GM19035 (cell line): Measurements from ENCODE around the gene F2RL2.

ENCODE experiments used
- ATAC-seq: cut with Tn5 transposase; IDR thresholded peaks from one replicate; pipeline ENCODE4 v1.9.1; 2021; ENCODE audit not compliant: unreplicated experiment

Gene F2RL2

GRCh38 chr5:76590027-76590426, 33.2 kb downstream of the F2RL2 start:
- peak; percentile 97 for ATAC-seq

GRCh38 chr5:76586531-76586930, 36.7 kb downstream of the F2RL2 start:
- ATAC-seq, result no peak

GRCh38 chr5:76585783-76586217, 37.4 kb downstream of the F2RL2 start:
- no peak for ATAC-seq

- ATAC-seq, result no peak
Measured at GRCh38 chr5:76583163-76584047, 39.8 kb downstream of the F2RL2 start.

DNA sequence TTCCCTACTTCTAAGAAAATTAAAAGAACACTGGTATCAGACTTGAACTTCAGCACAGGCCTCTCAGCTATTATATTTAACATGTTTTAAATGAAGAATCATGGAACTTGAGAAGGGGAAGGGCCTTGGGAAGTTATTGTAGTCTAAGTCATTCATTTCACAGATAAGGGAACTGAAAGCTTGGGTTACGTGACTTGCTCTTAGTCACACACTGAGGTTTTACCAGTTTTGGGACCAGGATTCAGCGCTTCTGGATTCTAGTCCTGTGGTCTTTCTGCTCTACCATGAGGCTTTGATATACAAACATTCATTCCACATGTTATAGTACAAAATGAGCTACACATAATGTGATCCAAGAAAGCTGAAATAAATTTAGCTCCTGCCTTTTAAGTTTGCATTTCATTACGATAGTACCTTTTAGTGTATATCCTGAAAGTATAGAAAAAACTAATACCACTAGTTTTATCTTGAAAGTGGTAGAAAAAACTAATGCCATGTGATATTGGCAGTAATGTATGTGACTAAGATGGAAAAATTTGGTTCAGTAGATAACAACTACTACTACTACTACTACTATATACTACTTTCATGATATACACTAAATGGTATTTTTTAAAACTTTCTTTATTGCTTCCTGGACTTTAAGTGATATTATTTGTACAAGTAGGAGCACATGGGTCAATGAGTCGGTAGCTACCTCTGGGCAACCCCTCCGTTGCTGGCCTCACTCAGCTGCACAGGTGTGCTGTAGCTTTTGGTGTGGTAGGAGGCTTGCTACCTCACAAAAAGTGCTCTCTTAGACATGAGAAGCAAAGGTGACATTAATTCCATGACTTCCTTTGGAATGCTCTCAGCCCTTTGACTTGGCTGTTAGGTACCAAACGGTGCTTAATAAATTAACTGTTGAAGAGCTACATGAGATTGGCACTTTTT, 40.7 kb downstream of the F2RL2 start:
- ATAC-seq, result peak; percentile 84

DNA sequence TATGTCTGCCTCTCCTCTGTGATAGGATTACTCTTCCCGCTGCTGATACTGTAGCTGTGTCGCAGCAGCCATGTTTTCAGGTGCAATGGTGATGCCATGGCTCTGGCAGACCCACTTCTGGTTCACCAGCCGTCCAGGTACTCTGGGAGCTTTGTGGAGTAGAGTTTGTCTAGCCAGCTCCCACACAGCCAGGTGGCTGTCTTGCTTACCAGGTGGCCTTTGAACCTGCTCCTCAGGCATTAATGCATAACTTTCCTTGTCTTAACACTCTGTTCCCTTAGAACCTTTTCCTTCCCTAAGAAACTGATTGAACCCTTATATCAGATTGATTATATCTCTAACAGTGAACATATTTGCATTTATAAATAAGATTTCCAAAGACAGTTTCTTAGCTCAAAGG, 42.2 kb downstream of the F2RL2 start:
- ATAC-seq, result no peak

GRCh38 chr5:76579166-76579937, 43.9 kb downstream of the F2RL2 start:
- no peak for ATAC-seq

GRCh38 chr5:76576996-76577395, 46.2 kb downstream of the F2RL2 start:
- ATAC-seq, result no peak

- ATAC-seq, result no peak
Measured at GRCh38 chr5:76576450-76576849, 46.8 kb downstream of the F2RL2 start.

DNA sequence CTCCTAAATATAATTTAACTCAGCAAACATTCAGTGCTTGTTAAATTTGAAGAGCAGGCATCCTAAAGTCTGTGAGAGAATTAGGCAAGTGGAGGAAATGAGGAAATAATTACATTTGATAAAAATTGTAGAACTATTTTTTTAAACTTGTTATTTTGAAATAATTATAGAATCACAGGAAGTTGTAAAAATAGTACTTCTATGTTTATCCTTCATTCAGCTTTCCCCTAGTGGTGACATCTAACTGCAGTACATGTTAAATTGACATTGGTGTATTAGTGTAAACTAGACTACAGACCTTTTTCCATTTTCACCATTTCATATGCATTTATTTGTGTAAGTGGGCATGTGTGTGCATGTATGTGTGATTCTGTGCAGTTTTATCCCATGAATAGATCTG, 51.6 kb downstream of the F2RL2 start:
- no peak for ATAC-seq

DNA sequence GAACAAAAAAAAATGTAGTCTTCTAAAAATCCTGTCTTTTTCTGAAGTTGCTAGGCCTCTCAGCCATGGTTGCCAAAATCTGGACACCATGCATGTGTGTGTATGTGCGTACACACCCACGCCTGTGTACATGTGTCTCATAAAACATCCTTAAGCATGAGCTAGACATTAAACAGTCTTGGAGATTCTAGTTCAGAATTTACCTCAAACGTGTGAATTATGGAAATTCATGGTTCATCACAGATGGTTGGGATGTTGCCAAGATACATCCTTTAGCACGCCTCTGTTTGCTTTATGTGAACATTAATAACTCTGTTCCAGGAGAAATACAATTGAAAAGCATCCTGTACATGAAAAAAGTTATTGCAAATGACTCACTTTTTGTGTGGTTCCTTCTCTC, 53.0 kb downstream of the F2RL2 start:
- no peak for ATAC-seq
